Endodermal cell (in vitro differentiated cells): ENCODE results near the gene NRXN2. TPM values are rescaled to one million over a fixed set of nuclear protein-coding genes. Genes with fewer than 3 reads are reported as not detected.

Experiments used
- DNase-seq: peaks from one replicate; pipeline ENCODE4 v3.0.0-alpha.2; 2017
- H3K27ac ChIP-seq: 2 replicates; pipeline ENCODE4 v1.5.1; 2013; ENCODE audit warnings: mild to moderate bottlenecking, low read depth, low read length, moderate library complexity
- H3K27me3 ChIP-seq: 2 replicates; pipeline ENCODE4 v1.6.1; 2013; ENCODE audit warnings: mild to moderate bottlenecking, low read length, moderate library complexity; ENCODE audit not compliant: insufficient read depth, control insufficient read depth, poor library complexity, severe bottlenecking
- H3K36me3 ChIP-seq: 2 replicates; pipeline ENCODE4 v1.7.0; 2013; ENCODE audit warnings: mild to moderate bottlenecking, low read length, moderate library complexity; ENCODE audit not compliant: control insufficient read depth, insufficient read depth
- H3K4me1 ChIP-seq: one replicate; pipeline ENCODE4 v1.7.0; 2013; ENCODE audit warnings: low read length; ENCODE audit not compliant: control insufficient read depth, insufficient read depth
- H3K4me3 ChIP-seq: 2 replicates; pipeline ENCODE4 v1.5.1; 2013; ENCODE audit warnings: mild to moderate bottlenecking, low read length, moderate library complexity
- H3K9ac ChIP-seq: 2 replicates; pipeline ENCODE4 v1.6.1; 2013; ENCODE audit warnings: mild to moderate bottlenecking, low read length, moderate library complexity; ENCODE audit not compliant: poor library complexity, severe bottlenecking; ENCODE audit errors: extremely low read depth
- H3K9me3 ChIP-seq: 2 replicates; pipeline ENCODE4 v1.6.1; 2013; ENCODE audit warnings: mild to moderate bottlenecking, low read length, moderate library complexity; ENCODE audit not compliant: control insufficient read depth
- H3K27ac Mint-ChIP-seq: 2 replicates; pipeline ENCODE4 v1.8.0; 2020; ENCODE audit warnings: mixed read lengths
- H3K27me3 Mint-ChIP-seq: 2 replicates; pipeline ENCODE4 v1.8.0; 2021; ENCODE audit warnings: mild to moderate bottlenecking, mixed read lengths; ENCODE audit not compliant: insufficient read depth
- H3K36me3 Mint-ChIP-seq: 2 replicates; pipeline ENCODE4 v1.8.0; 2020; ENCODE audit warnings: low read depth, mixed read lengths
- H3K4me1 Mint-ChIP-seq: 2 replicates; pipeline ENCODE4 v1.8.0; 2020; ENCODE audit warnings: mixed read lengths
- H3K4me3 Mint-ChIP-seq: 2 replicates; pipeline ENCODE4 v1.8.0; 2020; ENCODE audit warnings: mild to moderate bottlenecking, moderate library complexity, mixed read lengths
- H3K9me3 Mint-ChIP-seq: 2 replicates; pipeline ENCODE4 v1.8.0; 2020; ENCODE audit warnings: mild to moderate bottlenecking, mixed read lengths
- WGBS, 2 experiments: methylation state at CpG; one replicate each; pipeline versions ENCODE4 v1.1.5 to v1.1.7; 2013; ENCODE audit warnings: missing lambda C conversion rate in 2 of 2, mixed read lengths in 1 of 2; ENCODE audit not compliant: insufficient coverage in 1 of 2, insufficient read length in 1 of 2; 5-methylcytosine and 5-hydroxymethylcytosine counted together
- total RNA-seq, 2 donors: library from RNA; stranded (reverse); fragmentation: NEBNext Ultra II Directional in 1 of 2; extraction: Animal tissue kit (Norgen Biotek cat#: 25700) in 1 of 2; gene quantifications; 2 replicates in 1 of 2; 3 replicates in 1 of 2; pipeline ENCODE4 v1.2.1, GENCODE V29; 2021
- TF ChIP-seq, protein P1 (sequence below): fragments of 200-600 bp; sonication (generic); conservative IDR thresholded peaks from 2 replicates; pipeline ENCODE4 v1.5.0; 2021; ENCODE audit warnings: antibody characterized with exemption, mild to moderate bottlenecking

Gene NRXN2
- total RNA-seq, 2 donors from 2014 or later, result 1.00 to 1.5 TPM

DNA sequence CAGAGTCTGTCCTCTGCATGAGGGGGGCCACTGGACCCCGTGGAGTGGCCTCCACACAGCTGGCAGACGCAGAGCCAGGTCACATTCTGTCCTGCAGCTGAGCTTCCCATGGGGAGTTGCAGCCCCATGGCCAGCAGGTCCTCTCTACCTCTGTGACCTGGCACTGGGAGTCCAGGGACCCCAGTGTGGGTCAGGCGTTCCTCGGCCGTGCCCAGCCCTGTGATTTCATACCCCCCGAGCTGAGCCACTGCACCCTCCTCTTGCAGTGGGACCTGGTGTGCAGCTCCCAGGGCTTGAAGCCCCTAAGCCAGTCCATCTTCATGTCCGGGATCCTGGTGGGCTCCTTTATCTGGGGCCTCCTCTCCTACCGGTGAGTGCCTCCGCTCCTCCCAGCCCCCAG is 164.1 kb downstream of the NRXN2 start:
- H3K27ac Mint-ChIP-seq, result peak overlapping the region; percentile 81
- TF ChIP-seq, protein P1, sequence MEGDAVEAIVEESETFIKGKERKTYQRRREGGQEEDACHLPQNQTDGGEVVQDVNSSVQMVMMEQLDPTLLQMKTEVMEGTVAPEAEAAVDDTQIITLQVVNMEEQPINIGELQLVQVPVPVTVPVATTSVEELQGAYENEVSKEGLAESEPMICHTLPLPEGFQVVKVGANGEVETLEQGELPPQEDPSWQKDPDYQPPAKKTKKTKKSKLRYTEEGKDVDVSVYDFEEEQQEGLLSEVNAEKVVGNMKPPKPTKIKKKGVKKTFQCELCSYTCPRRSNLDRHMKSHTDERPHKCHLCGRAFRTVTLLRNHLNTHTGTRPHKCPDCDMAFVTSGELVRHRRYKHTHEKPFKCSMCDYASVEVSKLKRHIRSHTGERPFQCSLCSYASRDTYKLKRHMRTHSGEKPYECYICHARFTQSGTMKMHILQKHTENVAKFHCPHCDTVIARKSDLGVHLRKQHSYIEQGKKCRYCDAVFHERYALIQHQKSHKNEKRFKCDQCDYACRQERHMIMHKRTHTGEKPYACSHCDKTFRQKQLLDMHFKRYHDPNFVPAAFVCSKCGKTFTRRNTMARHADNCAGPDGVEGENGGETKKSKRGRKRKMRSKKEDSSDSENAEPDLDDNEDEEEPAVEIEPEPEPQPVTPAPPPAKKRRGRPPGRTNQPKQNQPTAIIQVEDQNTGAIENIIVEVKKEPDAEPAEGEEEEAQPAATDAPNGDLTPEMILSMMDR, result no peak
- Histone ChIP-seq H3K9ac (no peak overlapping the region), H3K4me1 (no peaks in the 10 kb centered on the region), H3K36me3 (no peaks in the 10 kb centered on the region), H3K27me3 (no peaks in the 10 kb centered on the region), H3K9me3 (no peaks in the 10 kb centered on the region), H3K27ac (no peak overlapping the region), H3K4me3 (no peak overlapping the region)
- H3K36me3 Mint-ChIP-seq, result no peaks in the 10 kb centered on the region
- H3K27me3 Mint-ChIP-seq, result peaks cover 1% of the 10 kb centered on the region
- H3K4me1 Mint-ChIP-seq, result peaks cover 6% of the 10 kb centered on the region
- no peak for DNase-seq
- H3K9me3 Mint-ChIP-seq, result no peaks in the 10 kb centered on the region
- WGBS, 2 experiments, result 89 to 92% methylated on average over 9 of the region's 9 CpGs
- no peak overlapping the region for H3K4me3 Mint-ChIP-seq

GRCh38 chr11:64558065-64558745 is 164.8 kb downstream of the NRXN2 start:
- Histone ChIP-seq H3K9ac (no peak overlapping the region), H3K27me3 (no peaks in the 10 kb centered on the region), H3K4me1 (no peaks in the 10 kb centered on the region), H3K36me3 (no peaks in the 10 kb centered on the region), H3K27ac (no peak overlapping the region), H3K4me3 (no peak overlapping the region), H3K9me3 (no peaks in the 10 kb centered on the region)
- Mint-ChIP-seq H3K9me3 (no peaks in the 10 kb centered on the region), H3K27me3 (peaks cover 1% of the 10 kb centered on the region), H3K4me3 (no peak overlapping the region), H3K36me3 (no peaks in the 10 kb centered on the region), H3K4me1 (peaks cover 8% of the 10 kb centered on the region), H3K27ac (peak overlapping the region; percentile 81)
- peak; percentile 71 for DNase-seq
- TF ChIP-seq, protein P1, result no peak
- WGBS, 2 experiments, result 65 to 83% methylated on average over 9 to 14 of the region's 14 CpGs

- H3K4me3 Mint-ChIP-seq, result no peak overlapping the region
Observed at GRCh38 chr11:64556721-64557250, 166.2 kb downstream of the NRXN2 start.

More at GRCh38 chr11:64556721-64557250, 166.2 kb downstream of the NRXN2 start:
- H3K9me3 Mint-ChIP-seq, result peaks cover 4% of the 10 kb centered on the region
- H3K36me3 ChIP-seq, result no peaks in the 10 kb centered on the region
- H3K27me3 Mint-ChIP-seq, result peaks cover 9% of the 10 kb centered on the region
- H3K27ac Mint-ChIP-seq, result no peak overlapping the region
- WGBS, 2 experiments, result 92% methylated on average over 10 to 12 of the region's 12 CpGs
- TF ChIP-seq, protein P1, result no peak
- H3K36me3 Mint-ChIP-seq, result no peaks in the 10 kb centered on the region
- no peaks in the 10 kb centered on the region for H3K9me3 ChIP-seq
- no peak overlapping the region for H3K9ac ChIP-seq
- H3K4me1 ChIP-seq, result no peaks in the 10 kb centered on the region
- peaks cover 8% of the 10 kb centered on the region for H3K4me1 Mint-ChIP-seq
- no peak for DNase-seq
- no peak overlapping the region for H3K4me3 ChIP-seq
- H3K27ac ChIP-seq, result no peak overlapping the region
- H3K27me3 ChIP-seq, result no peaks in the 10 kb centered on the region

Other genes with a start within 250 kb of the NRXN2 start
- gene SLC22A11, start 167.3 kb downstream of the NRXN2 start, total RNA-seq, result not detected
- not detected for gene SLC22A12, start 132.0 kb downstream of the NRXN2 start, total RNA-seq
- gene RASGRP2, start 20.9 kb upstream of the NRXN2 start, total RNA-seq, result 1 to 10 TPM in 1 of 2 donors, under 1 TPM in 1; 0.86 to 1.9 TPM
- gene PYGM, start 36.8 kb upstream of the NRXN2 start, total RNA-seq, result 1 to 10 TPM; 1.1 to 1.2 TPM
- gene SF1, start 55.3 kb upstream of the NRXN2 start, total RNA-seq, result 100 to 1,000 TPM; 331 to 399 TPM
- 10 to 100 TPM; 24.7 to 32.4 TPM for gene MAP4K2, start 80.0 kb upstream of the NRXN2 start, total RNA-seq
- gene MEN1, start 87.4 kb upstream of the NRXN2 start, total RNA-seq, result 10 to 100 TPM; 44.5 to 48.7 TPM
- gene CDC42BPG, start 121.5 kb upstream of the NRXN2 start, total RNA-seq, result 10 to 100 TPM; 11.1 to 12.6 TPM
- gene EHD1, start 155.4 kb upstream of the NRXN2 start, total RNA-seq, result 10 to 100 TPM; 39.7 to 43.8 TPM
- 10 to 100 TPM; 17.0 to 23.0 TPM for gene ATG2A, start 194.0 kb upstream of the NRXN2 start, total RNA-seq
- 1 to 10 TPM; 2.8 to 3.3 TPM for gene PPP2R5B, start 201.5 kb upstream of the NRXN2 start, total RNA-seq
- under 1 TPM in 1 of 2 donors, not detected in 1; 0.77 TPM for gene GPHA2, start 212.7 kb upstream of the NRXN2 start, total RNA-seq
- gene MAJIN, start 248.9 kb upstream of the NRXN2 start, total RNA-seq, result not detected